Pancreas (tissue), 10 donors: ENCODE data around the gene TSEN34. TPM values are rescaled to one million over a fixed set of nuclear protein-coding genes. Genes with fewer than 3 reads are reported as not detected.
A peak's percentile ranks its signal among the peaks of the same experiment; 100 is the strongest.
"Not testable (repeated sequence)": the region's sequence is repeated elsewhere in the genome, so short reads cannot be mapped to it uniquely, and the experiment has no call there.

ENCODE experiments used
- ATAC-seq, 4 donors: fragments of 200-7000 bp; cut with Tn5 transposase; one replicate each; pipeline versions ENCODE4 v1.8.0 to v1.9.1; 2020; ENCODE audit warnings: mild to moderate bottlenecking in 4 of 4, moderate library complexity in 4 of 4
- DNase-seq, 6 donors: peaks; one replicate each; pipeline ENCODE4 v3.0.0-alpha.2; 2020
- FAIRE-seq: peaks from 2 replicates; lab custom pipeline; 2012; peaks lifted over from hg19 to GRCh38; lab: Jason Lieb, UNC
- H3K27ac ChIP-seq, 4 donors: fragments of 200-600 bp; sonication (generic); 1 replicate in 3 of 4; 2 replicates in 1 of 4; pipeline versions ENCODE4 v1.5.0 to v1.8.0; 2020
- H3K27me3 ChIP-seq, 4 donors: fragments of 200-600 bp; one replicate each; pipeline ENCODE4 v1.8.0; 2021
- H3K36me3 ChIP-seq, 3 donors: fragments of 200-600 bp; sonication (generic) in 1 of 3; one replicate each; pipeline versions ENCODE4 v1.5.0 to v1.8.0; 2020 to 2021
- H3K4me1 ChIP-seq, 3 donors: fragments of 200-600 bp; one replicate each; pipeline ENCODE4 v1.8.0; 2021
- H3K4me3 ChIP-seq, 4 donors: fragments of 200-600 bp; sonication (generic) in 2 of 4; one replicate each; pipeline versions ENCODE4 v1.5.0 to v1.8.0; 2020 to 2021
- H3K9me3 ChIP-seq, 4 donors: fragments of 200-600 bp; one replicate each; pipeline ENCODE4 v1.8.0; 2021
- WGBS, 2 donors: extraction: QIAGEN DNeasy Blood & Tissue Kit; methylation state at CpG; one replicate each; pipeline ENCODE4 v1.1.7; 2013; 5-methylcytosine and 5-hydroxymethylcytosine counted together
- intact Hi-C, 3 donors: fragments of 100-400 bp; cut with DNase I; formaldehyde crosslinking; loops; one replicate each; pipeline versions ENCODE4 v1.11.1 to v1.14.2; 2022
- polyA plus RNA-seq, 2 donors: library from polyadenylated mRNA; stranded (reverse); fragments of 200-250 nt; gene quantifications; one replicate each; pipeline ENCODE4 v1.2.3, GENCODE V29; 2013
- total RNA-seq, 6 donors: library from RNA; stranded (reverse); fragmentation: NEBNext Ultra II Directional in 4 of 6; extraction: Animal tissue kit (Norgen Biotek cat#: 25700) in 4 of 6; gene quantifications; one replicate each; pipeline versions ENCODE4 v1.2.1 to v1.2.4, GENCODE V29; 2021 to 2023
- TF ChIP-seq, protein P1 (sequence below), 4 donors: fragments of 200-600 bp; sonication (generic) in 3 of 4; IDR thresholded peaks; one replicate each; pipeline versions ENCODE4 v1.5.0 to v1.8.0; 2021; ENCODE audit warnings: antibody characterized with exemption in 4 of 4
- donor health status: healthy with polysubstance abuse.
- donor health status: DM: no; HTN: no; CAD: no; lungs with moderate emphysema.
- donor health status: DM: no; HTN: no; CAD: no.
- donor health status: control.
- donor health status: control.
- donor health status: Bipolar disorder and iron deficiency.
- donor health status: DM: yes; HTN: yes; CAD: no.
- donor health status: DM: no; HTN: no; CAD: no.
- donor health status: DM: no; HTN: no; CAD: no.
- donor health status: DM: yes; HTN: yes; CAD: no.

TSEN34 gene
- total and polyA plus RNA-seq, 8 donors = 16.8 to 33.3 (median 19.4) TPM

DNA sequence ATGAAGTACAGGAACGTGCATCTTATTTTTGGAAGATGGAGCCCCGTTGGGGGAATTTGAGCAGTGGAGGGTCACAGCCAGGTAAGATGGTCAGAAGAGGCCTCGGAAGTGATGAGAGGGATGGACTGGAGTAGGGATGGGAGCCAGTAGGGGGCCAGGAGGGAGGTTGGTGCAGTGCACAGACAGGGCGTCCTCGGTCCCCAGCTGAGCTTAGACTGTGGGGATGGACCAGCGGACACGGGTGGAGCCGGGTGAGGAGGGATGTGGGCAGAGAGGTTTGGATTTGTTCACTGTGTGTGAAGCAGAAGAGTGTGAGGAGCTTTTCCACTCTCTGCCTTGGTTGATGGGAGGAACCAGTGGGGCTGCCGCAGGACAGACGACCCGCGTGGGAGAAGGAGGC, 20.1 kb downstream of the TSEN34 start:
- Histone ChIP-seq H3K27me3 (no peaks in the 10 kb centered on the region), H3K4me1 (peaks cover 11 to 48% (median 36%) of the 10 kb centered on the region in 3 donors), H3K4me3 (no peak overlapping the region), H3K27ac (peak overlapping the region; percentile 6 to 94 (median 89)), H3K9me3 (no peaks in the 10 kb centered on the region), H3K36me3 (peaks cover 3 to 19% (median 19%) of the 10 kb centered on the region in 3 donors)
- TF ChIP-seq, protein P1, sequence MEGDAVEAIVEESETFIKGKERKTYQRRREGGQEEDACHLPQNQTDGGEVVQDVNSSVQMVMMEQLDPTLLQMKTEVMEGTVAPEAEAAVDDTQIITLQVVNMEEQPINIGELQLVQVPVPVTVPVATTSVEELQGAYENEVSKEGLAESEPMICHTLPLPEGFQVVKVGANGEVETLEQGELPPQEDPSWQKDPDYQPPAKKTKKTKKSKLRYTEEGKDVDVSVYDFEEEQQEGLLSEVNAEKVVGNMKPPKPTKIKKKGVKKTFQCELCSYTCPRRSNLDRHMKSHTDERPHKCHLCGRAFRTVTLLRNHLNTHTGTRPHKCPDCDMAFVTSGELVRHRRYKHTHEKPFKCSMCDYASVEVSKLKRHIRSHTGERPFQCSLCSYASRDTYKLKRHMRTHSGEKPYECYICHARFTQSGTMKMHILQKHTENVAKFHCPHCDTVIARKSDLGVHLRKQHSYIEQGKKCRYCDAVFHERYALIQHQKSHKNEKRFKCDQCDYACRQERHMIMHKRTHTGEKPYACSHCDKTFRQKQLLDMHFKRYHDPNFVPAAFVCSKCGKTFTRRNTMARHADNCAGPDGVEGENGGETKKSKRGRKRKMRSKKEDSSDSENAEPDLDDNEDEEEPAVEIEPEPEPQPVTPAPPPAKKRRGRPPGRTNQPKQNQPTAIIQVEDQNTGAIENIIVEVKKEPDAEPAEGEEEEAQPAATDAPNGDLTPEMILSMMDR (IDR thresholded peaks at IDR 0.05) = no peak
- DNase-seq = no peak
- no peak for FAIRE-seq
- intact Hi-C loops = no loop called here
- no peak for ATAC-seq
- WGBS, 2 donors = 89 to 91% methylated on average over 12 of the region's 12 CpGs

- H3K4me1 ChIP-seq = peaks cover 9 to 18% (median 18%) of the 10 kb centered on the region in 3 donors
- DNase-seq, H3K36me3 ChIP-seq, intact Hi-C loops, FAIRE-seq, ATAC-seq, H3K4me3 ChIP-seq, H3K9me3 ChIP-seq, H3K27me3 ChIP-seq, H3K27ac ChIP-seq: not testable (repeated sequence)
- 64 to 67% methylated on average over 1 to 4 of the region's 5 CpGs for WGBS, 2 donors
These were observed 23.1 kb downstream of the TSEN34 start for GRCh38 chr19:54214217-54214616.

- WGBS, 2 donors = 97% methylated on average over 12 to 14 of the region's 19 CpGs
- H3K27me3 ChIP-seq, FAIRE-seq, H3K9me3 ChIP-seq, H3K4me3 ChIP-seq, H3K36me3 ChIP-seq, DNase-seq, H3K27ac ChIP-seq, ATAC-seq, intact Hi-C loops: not testable (repeated sequence)
- peaks cover 4 to 13% (median 13%) of the 10 kb centered on the region in 3 donors for H3K4me1 ChIP-seq
These were observed 23.6 kb downstream of the TSEN34 start for GRCh38 chr19:54214734-54215133.

DNA sequence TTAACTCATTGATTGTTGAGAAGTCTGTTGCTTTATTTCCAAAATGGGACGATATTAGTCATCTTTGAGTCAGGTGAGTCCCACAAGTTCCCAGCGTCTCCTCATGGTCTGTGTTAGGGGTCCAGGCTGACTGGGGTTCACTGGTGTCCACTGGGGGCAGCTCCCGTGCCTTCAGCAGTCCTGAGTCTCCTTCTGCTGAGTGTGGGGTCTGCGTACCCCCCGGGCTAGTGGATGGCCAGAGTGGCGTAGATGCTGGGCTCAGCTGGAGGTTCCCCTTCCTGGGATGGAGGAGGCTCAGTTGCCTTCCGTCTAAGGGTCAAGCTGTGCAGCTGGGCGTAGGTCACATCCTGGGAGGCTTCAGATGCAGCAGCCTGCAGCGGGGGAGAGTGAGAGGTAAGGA, 25.8 kb downstream of the TSEN34 start:
- ATAC-seq (no peak), FAIRE-seq (no peak), DNase-seq (no peak)
- TF ChIP-seq, protein P1 (IDR thresholded peaks at IDR 0.05) = no peak
- Histone ChIP-seq H3K36me3 (no peaks in the 10 kb centered on the region), H3K9me3 (no peaks in the 10 kb centered on the region), H3K4me3 (no peak overlapping the region), H3K4me1 (no peaks in the 10 kb centered on the region), H3K27me3 (no peaks in the 10 kb centered on the region), H3K27ac (no peak overlapping the region)
- WGBS, 2 donors = 77 to 84% methylated on average over 8 to 9 of the region's 9 CpGs
- intact Hi-C loops = no loop called here

DNA sequence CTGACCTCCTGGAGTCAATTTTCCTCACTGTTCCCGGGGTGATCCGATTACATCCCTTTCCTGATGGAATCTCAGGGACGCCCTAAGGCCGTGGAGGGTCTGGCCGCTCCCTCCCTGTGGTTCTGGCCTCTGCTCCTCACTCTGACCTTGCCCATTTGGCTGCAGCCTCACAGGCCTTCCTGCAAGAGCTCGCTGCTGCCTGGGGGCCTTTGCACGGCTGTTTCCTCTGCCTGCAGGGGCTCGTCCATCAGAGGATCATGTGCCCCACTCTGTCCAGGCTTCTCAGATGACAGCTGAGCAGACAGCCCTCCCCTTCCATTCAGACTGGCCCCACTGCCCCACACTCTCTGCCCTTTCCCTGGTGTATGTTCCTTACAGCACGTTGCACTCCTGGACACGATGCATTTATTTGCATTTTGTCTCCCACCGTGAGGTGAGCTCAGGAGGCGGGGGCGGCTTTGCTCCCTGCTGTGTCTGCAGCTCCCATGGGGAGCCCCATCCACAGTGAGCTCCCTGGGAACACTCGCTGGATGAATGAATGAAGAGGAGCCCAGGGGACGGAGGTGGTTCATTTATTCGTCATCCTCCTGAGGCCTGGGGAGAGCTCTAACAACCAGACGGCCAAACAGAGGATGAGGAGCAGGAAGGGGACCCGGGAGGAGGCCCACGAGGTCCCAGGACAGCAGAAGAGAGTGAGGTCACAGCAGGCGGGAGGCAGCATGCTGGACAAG, 26.6 kb downstream of the TSEN34 start:
- H3K4me3 ChIP-seq = not testable (repeated sequence)
- 57% methylated on average over 12 to 17 of the region's 20 CpGs for WGBS, 2 donors

DNA sequence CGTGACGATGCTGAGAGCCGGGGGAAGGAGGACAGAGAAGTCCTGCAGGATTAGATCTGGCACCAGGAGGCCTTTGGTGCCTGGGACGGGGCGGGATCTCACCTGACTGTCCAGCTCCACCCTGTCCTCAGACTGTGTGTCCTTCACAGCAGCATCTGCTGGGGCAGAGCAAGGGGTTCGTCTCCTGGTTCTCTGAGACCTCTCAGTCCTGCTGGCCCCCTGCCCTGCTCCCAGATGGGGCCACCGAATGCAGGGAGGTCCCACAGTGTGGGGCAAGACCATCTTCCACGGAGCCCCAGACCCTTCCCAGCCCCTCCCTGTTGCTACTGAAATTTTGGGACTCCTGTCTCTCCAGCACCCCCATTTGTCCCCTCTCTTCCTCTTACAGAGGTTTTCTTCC, 27.2 kb downstream of the TSEN34 start:
- Histone ChIP-seq H3K27ac (no peak overlapping the region), H3K36me3 (no peaks in the 10 kb centered on the region), H3K9me3 (no peaks in the 10 kb centered on the region), H3K27me3 (no peaks in the 10 kb centered on the region), H3K4me3 (no peak overlapping the region), H3K4me1 (no peaks in the 10 kb centered on the region)
- ATAC-seq (no peak), DNase-seq (no peak), FAIRE-seq (no peak)
- intact Hi-C loops = no loop called here
- 74 to 86% methylated on average over 5 to 8 of the region's 8 CpGs for WGBS, 2 donors
- TF ChIP-seq, protein P1 (IDR thresholded peaks at IDR 0.05) = no peak

More for the DNA sequence above, 26.6 kb downstream of the TSEN34 start:
- H3K36me3 ChIP-seq, intact Hi-C loops, H3K9me3 ChIP-seq, DNase-seq, H3K27ac ChIP-seq, ATAC-seq, H3K27me3 ChIP-seq, FAIRE-seq, H3K4me1 ChIP-seq: not testable (repeated sequence)
